Muscle layer of colon (tissue), 2 donors: Measurements from ENCODE around the gene EIF2B5.
A peak's percentile ranks its signal among the peaks of the same experiment; 100 is the strongest.

Source experiments
- H3K27ac ChIP-seq: one replicate; pipeline ENCODE4 v1.7.0; 2013; ENCODE audit warnings: low read depth, mild to moderate bottlenecking, low read length, moderate library complexity
- H3K27me3 ChIP-seq, 2 donors: one replicate each; pipeline ENCODE4 v1.7.0; 2013; ENCODE audit warnings: low read length in 2 of 2, mild to moderate bottlenecking in 2 of 2; ENCODE audit not compliant: insufficient read depth in 2 of 2, control insufficient read depth in 1 of 2
- H3K36me3 ChIP-seq: one replicate; pipeline ENCODE4 v1.7.0; 2013; ENCODE audit warnings: mild to moderate bottlenecking, low read length; ENCODE audit not compliant: insufficient read depth
- H3K4me1 ChIP-seq: one replicate; pipeline ENCODE4 v1.7.0; 2013; ENCODE audit warnings: mild to moderate bottlenecking, low read length; ENCODE audit not compliant: insufficient read depth
- H3K4me3 ChIP-seq, 2 donors: one replicate each; pipeline ENCODE4 v1.7.0; 2013; ENCODE audit warnings: low read length in 2 of 2, low read depth in 1 of 2, mild to moderate bottlenecking in 1 of 2, moderate library complexity in 1 of 2
- H3K9ac ChIP-seq: one replicate; pipeline ENCODE4 v1.7.0; 2013; ENCODE audit warnings: low read length
- H3K9me3 ChIP-seq: one replicate; pipeline ENCODE4 v1.7.0; 2013; ENCODE audit warnings: mild to moderate bottlenecking, low read length
- donor health status: abdominal sarcoma.
- donor health status: Adenocarcinoma of cecum.

EIF2B5 gene

DNA sequence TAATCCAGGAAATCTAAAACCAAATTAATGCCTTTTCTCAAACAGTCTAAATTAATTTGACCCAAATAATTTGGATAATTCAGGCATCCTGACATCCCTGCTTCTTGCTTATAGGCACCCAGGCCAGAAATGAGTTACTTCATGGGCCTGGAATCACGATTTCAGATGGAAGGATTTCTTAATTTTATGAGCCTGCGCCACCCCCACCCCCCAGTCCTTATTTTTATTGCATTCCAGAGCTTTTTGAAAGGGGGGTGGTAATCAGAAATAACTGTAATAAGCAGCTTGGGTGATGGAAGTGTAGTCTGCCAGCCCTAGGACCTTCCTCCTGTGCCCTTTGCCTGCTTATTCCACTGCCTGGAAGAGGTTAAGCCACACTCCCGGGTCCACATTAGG is 40.8 kb downstream of the EIF2B5 start:
- peak overlapping the region; percentile 80 for H3K9ac ChIP-seq
- H3K9me3 ChIP-seq: no peaks in the 10 kb centered on the region
- peaks cover 36% of the 10 kb centered on the region for H3K4me1 ChIP-seq
- peak overlapping the region; percentile 95 for H3K27ac ChIP-seq
- peak overlapping the region; percentile 86 to 95 for H3K4me3 ChIP-seq
- H3K27me3 ChIP-seq: no peaks in the 10 kb centered on the region
- peaks cover 62% of the 10 kb centered on the region for H3K36me3 ChIP-seq

DNA sequence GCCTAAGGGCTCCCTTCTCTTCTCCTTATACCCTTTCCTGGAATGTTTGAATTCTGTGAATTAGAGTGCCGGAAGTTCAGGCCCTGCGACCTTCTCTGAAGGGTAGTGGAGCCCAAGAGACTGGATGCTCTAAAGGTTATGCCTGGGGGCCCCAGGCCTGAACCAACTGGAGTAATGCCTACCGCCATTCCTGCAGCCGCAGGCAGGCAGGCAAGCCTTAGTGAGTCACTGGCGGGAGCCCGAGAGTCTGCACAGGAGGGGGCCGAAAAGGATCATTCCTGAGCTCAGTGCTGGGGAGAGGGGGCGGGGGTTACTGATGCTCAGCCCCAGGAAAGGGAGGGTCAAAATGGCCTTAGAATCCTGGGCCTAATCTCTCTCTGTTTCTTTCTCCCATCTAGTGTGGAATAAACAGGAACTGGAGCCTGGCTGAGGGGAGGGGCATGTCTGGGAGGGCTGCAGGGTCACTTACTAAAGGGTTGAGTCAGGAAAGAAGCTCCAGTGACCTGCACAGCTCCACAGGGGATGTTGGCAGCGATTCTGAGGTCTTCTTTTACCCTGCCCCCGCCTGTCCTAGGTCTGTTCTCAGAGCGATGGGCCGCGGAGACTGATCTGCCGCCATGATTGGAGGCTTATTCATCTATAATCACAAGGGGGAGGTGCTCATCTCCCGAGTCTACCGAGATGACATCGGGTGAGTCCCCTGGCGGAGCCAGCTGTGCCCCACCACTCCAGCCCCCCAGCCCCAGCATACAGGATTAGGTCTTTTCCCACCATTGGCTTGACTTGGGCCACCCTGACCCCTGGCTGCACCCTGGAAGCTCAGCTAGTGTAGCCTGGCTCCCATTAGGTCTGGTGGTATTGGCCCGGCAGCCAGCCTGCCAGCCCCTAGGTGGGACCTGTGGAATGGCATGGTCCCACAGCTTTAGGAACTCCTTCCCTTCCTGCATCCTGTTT is 41.5 kb downstream of the EIF2B5 start:
- no peaks in the 10 kb centered on the region for H3K27me3 ChIP-seq
- no peaks in the 10 kb centered on the region for H3K9me3 ChIP-seq
- peak overlapping the region; percentile 86 to 95 for H3K4me3 ChIP-seq
- peaks cover 63% of the 10 kb centered on the region for H3K36me3 ChIP-seq
- H3K4me1 ChIP-seq: peaks cover 36% of the 10 kb centered on the region
- peak overlapping the region; percentile 80 for H3K9ac ChIP-seq
- H3K27ac ChIP-seq: peak overlapping the region; percentile 95

DNA sequence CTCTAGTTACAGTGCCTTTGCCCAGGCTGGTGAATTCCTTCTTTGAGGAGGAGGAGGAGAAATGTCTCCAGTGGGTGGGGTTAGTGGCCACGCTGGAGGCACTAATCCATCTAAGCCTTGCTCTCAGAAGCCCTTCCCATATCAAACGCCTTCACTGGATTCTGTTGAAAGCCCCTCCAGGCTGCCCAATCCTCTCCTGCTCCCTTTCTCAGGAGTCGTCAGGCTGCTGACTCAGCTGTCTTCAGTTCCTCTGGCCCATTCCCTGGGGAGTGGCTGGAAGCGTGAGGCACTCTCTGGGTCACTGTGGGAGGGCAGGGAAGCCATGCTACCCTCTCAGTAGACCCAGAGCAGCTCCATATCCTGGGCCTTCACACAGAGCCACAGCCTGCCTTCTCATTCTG is 42.2 kb downstream of the EIF2B5 start:
- Histone ChIP-seq H3K4me3 (peak overlapping the region in 1 of 2 donors; percentile 86), H3K9me3 (no peaks in the 10 kb centered on the region), H3K4me1 (peaks cover 36% of the 10 kb centered on the region), H3K27ac (peak overlapping the region; percentile 95), H3K36me3 (peaks cover 63% of the 10 kb centered on the region), H3K27me3 (no peaks in the 10 kb centered on the region), H3K9ac (no peak overlapping the region)

DNA sequence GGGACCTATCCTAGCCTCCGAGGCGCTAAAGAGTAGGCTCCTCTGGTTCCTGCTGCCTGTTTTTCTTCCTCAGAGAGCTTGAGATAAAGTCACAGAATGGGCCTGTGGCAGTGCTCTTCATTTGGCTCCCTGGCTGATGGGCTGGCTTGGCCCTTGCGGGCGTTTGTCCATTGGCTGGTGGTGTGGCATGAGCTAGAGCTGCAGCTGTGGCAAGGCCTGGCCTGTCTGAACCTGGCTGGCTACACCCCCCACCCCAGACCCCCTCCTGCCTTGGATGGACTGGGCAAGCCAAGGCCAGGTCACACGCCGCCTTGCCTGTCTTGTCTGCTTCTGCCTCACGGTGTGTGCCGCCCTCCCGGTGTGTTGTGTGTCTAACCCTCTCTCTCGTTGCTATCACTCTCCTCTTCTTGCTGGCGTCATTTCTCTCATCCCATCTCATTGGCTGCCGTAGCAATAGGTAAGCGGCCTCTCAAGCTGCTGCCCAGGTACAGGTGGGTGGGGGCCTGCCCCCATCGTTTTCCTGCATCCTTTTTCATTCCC is 42.7 kb downstream of the EIF2B5 start:
- no peaks in the 10 kb centered on the region for H3K9me3 ChIP-seq
- no peaks in the 10 kb centered on the region for H3K27me3 ChIP-seq
- H3K9ac ChIP-seq: no peak overlapping the region
- H3K4me1 ChIP-seq: peaks cover 36% of the 10 kb centered on the region
- peaks cover 63% of the 10 kb centered on the region for H3K36me3 ChIP-seq
- no peak overlapping the region for H3K27ac ChIP-seq
- peak overlapping the region in 1 of 2 donors; percentile 86 for H3K4me3 ChIP-seq

DNA sequence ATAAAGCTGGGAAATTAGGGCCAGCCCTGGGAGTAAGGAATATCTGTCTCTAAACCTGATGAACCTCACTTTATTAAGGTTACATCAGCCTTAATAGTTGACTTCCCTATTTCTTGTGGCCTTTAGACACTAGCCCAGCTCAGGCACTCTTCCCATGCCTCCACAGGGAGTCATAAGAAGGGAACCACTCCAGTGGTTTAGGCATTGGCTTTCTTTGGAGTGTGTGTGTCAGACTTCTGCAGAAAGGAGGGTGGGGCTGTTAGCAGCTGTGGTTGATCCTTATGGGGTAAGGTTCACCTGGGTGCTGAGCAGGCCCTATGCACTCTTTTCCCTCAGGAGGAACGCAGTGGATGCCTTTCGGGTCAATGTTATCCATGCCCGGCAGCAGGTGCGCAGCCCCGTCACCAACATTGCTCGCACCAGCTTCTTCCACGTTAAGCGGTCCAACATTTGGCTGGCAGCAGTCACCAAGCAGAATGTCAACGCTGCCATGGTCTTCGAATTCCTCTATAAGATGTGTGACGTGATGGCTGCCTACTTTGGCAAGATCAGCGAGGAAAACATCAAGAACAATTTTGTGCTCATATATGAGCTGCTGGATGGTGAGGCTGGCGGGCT is 43.5 kb downstream of the EIF2B5 start:
- Histone ChIP-seq H3K36me3 (peaks cover 67% of the 10 kb centered on the region), H3K9ac (no peak overlapping the region), H3K4me3 (no peak overlapping the region), H3K27ac (no peak overlapping the region), H3K4me1 (peaks cover 35% of the 10 kb centered on the region), H3K27me3 (no peaks in the 10 kb centered on the region), H3K9me3 (no peaks in the 10 kb centered on the region)

DNA sequence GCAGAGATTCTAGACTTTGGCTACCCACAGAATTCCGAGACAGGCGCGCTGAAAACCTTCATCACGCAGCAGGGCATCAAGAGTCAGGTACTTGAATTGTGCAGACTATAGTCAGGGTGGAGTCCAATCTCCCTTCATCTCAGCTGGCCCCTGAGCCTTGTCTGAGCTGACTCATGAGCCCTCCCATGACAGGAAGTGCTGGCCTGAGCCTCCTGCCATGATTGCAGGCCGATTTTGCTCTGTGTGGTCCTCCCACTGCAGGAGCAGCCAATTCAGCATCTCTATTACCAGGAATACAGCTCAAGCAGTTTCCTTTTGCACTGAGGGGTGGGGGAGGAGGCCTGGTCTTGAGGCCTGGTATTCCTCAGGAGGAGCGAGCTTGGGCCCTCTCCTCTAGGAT is 45.0 kb downstream of the EIF2B5 start:
- H3K9me3 ChIP-seq: no peaks in the 10 kb centered on the region
- no peak overlapping the region for H3K27ac ChIP-seq
- H3K4me3 ChIP-seq: no peak overlapping the region
- H3K27me3 ChIP-seq: no peaks in the 10 kb centered on the region
- H3K9ac ChIP-seq: no peak overlapping the region
- H3K36me3 ChIP-seq: peaks cover 75% of the 10 kb centered on the region
- H3K4me1 ChIP-seq: peaks cover 30% of the 10 kb centered on the region

DNA sequence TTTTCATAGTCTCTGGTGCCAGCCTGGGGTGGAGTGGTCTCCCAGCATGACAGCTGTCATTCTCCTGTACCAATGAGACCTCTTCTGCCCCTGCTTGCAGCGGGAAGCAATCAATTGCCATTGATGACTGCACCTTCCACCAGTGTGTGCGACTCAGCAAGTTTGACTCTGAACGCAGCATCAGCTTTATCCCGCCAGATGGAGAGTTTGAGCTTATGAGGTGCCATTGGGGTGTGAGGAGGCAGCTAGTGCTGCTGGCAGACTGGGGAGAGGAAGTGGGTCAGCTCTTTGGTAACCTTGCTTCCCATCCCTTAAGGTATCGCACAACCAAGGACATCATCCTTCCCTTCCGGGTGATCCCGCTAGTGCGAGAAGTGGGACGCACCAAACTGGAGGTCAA is 46.4 kb downstream of the EIF2B5 start:
- H3K4me3 ChIP-seq: no peak overlapping the region
- no peak overlapping the region for H3K27ac ChIP-seq
- H3K27me3 ChIP-seq: no peaks in the 10 kb centered on the region
- H3K36me3 ChIP-seq: peaks cover 75% of the 10 kb centered on the region
- no peaks in the 10 kb centered on the region for H3K9me3 ChIP-seq
- H3K4me1 ChIP-seq: peaks cover 22% of the 10 kb centered on the region
- no peak overlapping the region for H3K9ac ChIP-seq

DNA sequence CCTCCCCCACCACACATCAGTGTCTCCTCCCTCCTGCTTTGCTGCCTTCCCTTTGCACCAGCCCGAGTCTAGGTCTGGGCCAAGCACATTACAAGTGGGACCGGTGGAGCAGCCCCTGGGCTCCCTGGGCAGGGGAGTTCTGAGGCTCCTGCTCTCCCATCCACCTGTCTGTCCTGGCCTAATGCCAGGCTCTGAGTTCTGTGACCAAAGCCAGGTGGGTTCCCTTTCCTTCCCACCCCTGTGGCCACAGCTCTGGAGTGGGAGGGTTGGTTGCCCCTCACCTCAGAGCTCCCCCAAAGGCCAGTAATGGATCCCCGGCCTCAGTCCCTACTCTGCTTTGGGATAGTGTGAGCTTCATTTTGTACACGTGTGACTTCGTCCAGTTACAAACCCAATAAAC is 48.5 kb downstream of the EIF2B5 start:
- peaks cover 19% of the 10 kb centered on the region for H3K4me1 ChIP-seq
- no peaks in the 10 kb centered on the region for H3K27me3 ChIP-seq
- no peak overlapping the region for H3K27ac ChIP-seq
- H3K36me3 ChIP-seq: peaks cover 65% of the 10 kb centered on the region
- no peak overlapping the region for H3K4me3 ChIP-seq
- no peaks in the 10 kb centered on the region for H3K9me3 ChIP-seq
- H3K9ac ChIP-seq: no peak overlapping the region

DNA sequence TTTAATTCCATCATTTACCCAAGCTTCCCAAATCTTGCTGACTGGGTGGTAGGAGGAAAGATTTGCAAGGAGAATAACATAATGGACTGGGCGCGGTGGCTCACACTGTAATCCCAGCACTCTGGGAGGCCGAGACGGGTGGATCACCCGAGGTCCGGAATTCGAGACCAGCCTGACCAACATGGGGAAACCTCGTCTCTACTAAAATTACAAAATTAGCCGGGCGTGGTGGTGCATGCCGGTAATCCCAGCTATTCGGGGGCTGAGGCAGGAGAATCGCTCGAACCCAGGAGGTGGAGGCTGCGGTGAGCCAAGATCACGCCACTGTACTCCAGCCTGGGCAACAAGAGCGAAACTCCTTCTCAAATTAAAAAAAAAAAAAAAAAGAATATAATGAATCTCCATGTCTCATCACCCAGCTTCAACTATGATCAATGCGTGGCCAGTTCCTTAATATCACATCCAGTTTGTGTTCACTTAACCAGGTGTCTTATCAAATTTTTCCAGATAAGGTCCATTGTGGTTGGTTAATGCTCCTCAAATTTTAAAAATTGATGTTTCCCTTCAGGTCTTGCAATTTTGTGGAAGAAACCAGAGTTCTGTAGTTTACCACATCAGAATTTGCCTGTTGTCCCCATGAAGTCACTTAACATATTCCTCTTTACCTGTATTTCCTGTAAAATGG is 49.5 kb downstream of the EIF2B5 start:
- peak overlapping the region; percentile 11 for H3K9ac ChIP-seq
- H3K9me3 ChIP-seq: no peaks in the 10 kb centered on the region
- H3K27ac ChIP-seq: peak overlapping the region; percentile 68
- H3K4me1 ChIP-seq: peaks cover 19% of the 10 kb centered on the region
- peaks cover 65% of the 10 kb centered on the region for H3K36me3 ChIP-seq
- no peak overlapping the region for H3K4me3 ChIP-seq
- no peaks in the 10 kb centered on the region for H3K27me3 ChIP-seq

DNA sequence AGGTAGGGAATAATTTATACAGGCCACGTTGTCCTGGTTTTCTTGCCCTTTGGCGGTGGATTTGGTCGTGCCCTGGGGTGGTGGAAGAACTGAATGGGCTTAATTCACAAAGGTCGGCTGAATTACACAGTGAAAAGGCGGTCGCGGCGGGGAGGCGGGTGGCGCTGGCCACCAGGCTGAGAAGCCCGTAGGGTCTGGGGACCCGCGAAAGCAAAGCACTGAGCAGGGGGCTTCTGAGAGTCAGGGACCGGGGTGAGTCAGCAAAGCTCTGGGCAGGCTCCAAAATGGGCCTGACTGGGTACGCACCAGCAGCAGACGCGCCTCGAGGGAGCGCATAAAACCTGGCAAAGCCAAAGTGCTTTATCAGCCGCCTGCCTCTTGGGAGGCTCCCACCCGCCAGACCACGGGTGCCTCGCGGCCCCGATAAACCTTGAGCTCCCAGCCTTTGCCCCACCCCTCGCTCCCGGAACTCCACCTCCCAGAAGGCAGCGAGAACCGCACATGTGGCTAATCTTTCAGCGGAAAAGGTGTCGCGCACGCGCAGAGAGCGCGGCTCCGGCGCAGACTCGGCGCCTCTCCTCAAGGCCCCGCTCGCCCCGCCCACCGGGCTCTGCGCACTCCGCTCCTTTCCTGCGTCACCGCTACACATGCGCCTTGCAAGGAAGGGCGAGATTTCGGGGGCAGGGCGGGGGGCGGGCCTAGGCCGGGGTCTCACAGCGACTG is 50.5 kb downstream of the EIF2B5 start:
- peaks cover 19% of the 10 kb centered on the region for H3K4me1 ChIP-seq
- peaks cover 65% of the 10 kb centered on the region for H3K36me3 ChIP-seq
- H3K9ac ChIP-seq: peak overlapping the region; percentile 62
- no peaks in the 10 kb centered on the region for H3K27me3 ChIP-seq
- no peaks in the 10 kb centered on the region for H3K9me3 ChIP-seq
- H3K27ac ChIP-seq: peak overlapping the region; percentile 68
- H3K4me3 ChIP-seq: peak overlapping the region; percentile 48 to 87
